Measurements from ENCODE around the gene RIC8B. TPM values are rescaled to one million over a fixed set of nuclear protein-coding genes. Genes with fewer than 3 reads are reported as not detected.

Gene RIC8B
- total and polyA plus RNA-seq, 12 donors = 6.6 to 32.1 (median 22.3) TPM

GRCh38 chr12:106816231-106816630, 41.7 kb downstream of the RIC8B start:
- H3K4me3 ChIP-seq = no peak overlapping the region
- no peak for TF ChIP-seq CTCF (IDR thresholded peaks at IDR 0.05)
- no peak overlapping the region for H3K27ac ChIP-seq
- H3K4me1 ChIP-seq = peaks cover 0 to 7% (median 0%) of the 10 kb centered on the region in 9 donors
- intact Hi-C loops (cut with DNase I) = no loop called here
- WGBS, 2 donors = 92% methylated on average over 2 of the region's 2 CpGs
- peaks cover 0 to 40% (median 4%) of the 10 kb centered on the region in 9 donors for H3K36me3 ChIP-seq
- ATAC-seq (no peak), DNase-seq (no peak)
- no peaks in the 10 kb centered on the region for H3K9me3 ChIP-seq
- no peaks in the 10 kb centered on the region for H3K27me3 ChIP-seq

GRCh38 chr12:106819991-106820390, 45.5 kb downstream of the RIC8B start:
- no peak overlapping the region for H3K27ac ChIP-seq
- ATAC-seq (no peak), DNase-seq (no peak)
- H3K4me1 ChIP-seq = peaks cover 0 to 7% (median 0%) of the 10 kb centered on the region in 9 donors
- no peak for TF ChIP-seq CTCF (IDR thresholded peaks at IDR 0.05)
- intact Hi-C loops (cut with DNase I) = no loop called here
- peaks cover 0 to 42% (median 0%) of the 10 kb centered on the region in 9 donors for H3K36me3 ChIP-seq
- H3K4me3 ChIP-seq = no peak overlapping the region
- H3K9me3 ChIP-seq = no peaks in the 10 kb centered on the region
- 70 to 89% methylated on average over 1 of the region's 1 CpG for WGBS, 2 donors
- H3K27me3 ChIP-seq = no peaks in the 10 kb centered on the region

- H3K4me3 ChIP-seq = no peak overlapping the region
- no peak for TF ChIP-seq CTCF (IDR thresholded peaks at IDR 0.05)
- H3K27ac ChIP-seq = no peak overlapping the region
- peaks cover 0 to 15% (median 4%) of the 10 kb centered on the region in 9 donors for H3K4me1 ChIP-seq
- WGBS, 2 donors = 71 to 72% methylated on average over 4 of the region's 4 CpGs
- intact Hi-C loops (cut with DNase I) = no loop called here
- no peaks in the 10 kb centered on the region for H3K9me3 ChIP-seq
- DNase-seq (no peak), ATAC-seq (peak in 1 of 8 donors; percentile 37)
- H3K36me3 ChIP-seq = peaks cover 0 to 44% (median 0%) of the 10 kb centered on the region in 9 donors
- H3K27me3 ChIP-seq = no peaks in the 10 kb centered on the region
Measured at GRCh38 chr12:106831699-106832098, 57.2 kb downstream of the RIC8B start.

GRCh38 chr12:106837782-106838181, 63.3 kb downstream of the RIC8B start:
- intact Hi-C loops (cut with DNase I) = loop anchor here in 2 of 10 donors (5.0 kb wide), 2 partner anchors 65 to 450 kb away; partner anchors contain the start of gene RIC8B (in 1 of the 2)
- no peak for TF ChIP-seq CTCF (IDR thresholded peaks at IDR 0.05)
- Histone ChIP-seq H3K27me3 (no peaks in the 10 kb centered on the region), H3K4me1 (peaks cover 9 to 59% (median 41%) of the 10 kb centered on the region in 9 donors), H3K36me3 (peaks cover 0 to 4% (median 0%) of the 10 kb centered on the region in 9 donors), H3K9me3 (no peaks in the 10 kb centered on the region), H3K27ac (no peak overlapping the region), H3K4me3 (no peak overlapping the region)
- ATAC-seq (no peak), DNase-seq (no peak)
- WGBS, 2 donors = 96 to 97% methylated on average over 8 of the region's 8 CpGs
